Ovary (tissue), 3 donors: ENCODE measurements around the gene RTL3.

ENCODE experiments used
- CTCF ChIP-seq, 3 donors: fragments of 450-650 bp in 2 of 3; fragments of 200-600 bp in 1 of 3; IDR thresholded peaks; one replicate each; pipeline versions ENCODE4 v1.5.1 to v1.8.0; 2016 to 2022; ENCODE audit warnings: antibody characterized with exemption in 3 of 3, mild to moderate bottlenecking in 1 of 3
- EP300 ChIP-seq: sonication (generic); formaldehyde crosslinking; IDR thresholded peaks from one replicate; pipeline ENCODE4 v1.6.1; 2017; ENCODE audit warnings: antibody characterized with exemption
- POLR2A ChIP-seq: fragments of 450-650 bp; IDR thresholded peaks from one replicate; pipeline ENCODE4 v1.6.1; 2017; ENCODE audit warnings: antibody characterized with exemption, mild to moderate bottlenecking, moderate library complexity
- donor health status: DM: no; HTN: no; CAD: no.

GRCh38 chrX:78643096-78643495 is 16.0 kb downstream of the RTL3 start:
- no peak for TF ChIP-seq CTCF (IDR thresholded peaks at IDR 0.05)
- no peak for TF ChIP-seq POLR2A
- TF ChIP-seq EP300, result no peak
